Breast epithelium (tissue), 4 donors: ENCODE results near the gene POLR1E. TPM values are rescaled to one million over a fixed set of nuclear protein-coding genes. Genes with fewer than 3 reads are reported as not detected.
"Not testable (repeated sequence)": the region's sequence is repeated elsewhere in the genome, so short reads cannot be mapped to it uniquely, and the experiment has no call there.

Experiments
- DNase-seq, 2 donors: peaks; one replicate each; pipeline ENCODE4 v3.0.0-alpha.2; 2019; ENCODE audit warnings: low spot score in 2 of 2
- H3K27ac ChIP-seq, 2 donors: fragments of 200-600 bp; sonication (generic) in 1 of 2; one replicate each; pipeline ENCODE4 v1.5.1; 2016 to 2019; ENCODE audit warnings: mild to moderate bottlenecking in 1 of 2
- H3K27me3 ChIP-seq, 2 donors: fragments of 200-600 bp; sonication (generic) in 1 of 2; one replicate each; pipeline versions ENCODE4 v1.5.1 to v1.6.0; 2017 to 2019; ENCODE audit warnings: control low read depth in 1 of 2, mild to moderate bottlenecking in 1 of 2
- H3K36me3 ChIP-seq: fragments of 200-600 bp; one replicate; pipeline ENCODE4 v1.5.1; 2019
- H3K4me1 ChIP-seq, 2 donors: fragments of 200-600 bp; sonication (generic); one replicate each; pipeline ENCODE4 v1.5.1; 2016 to 2019; ENCODE audit warnings: control low read depth in 1 of 2
- H3K4me3 ChIP-seq, 3 donors: fragments of 200-600 bp; sonication (generic); 1 replicate in 2 of 3; 2 replicates in 1 of 3; pipeline ENCODE4 v1.5.1; 2016 to 2019; ENCODE audit warnings: mild to moderate bottlenecking in 3 of 3, moderate library complexity in 2 of 3
- H3K9me3 ChIP-seq, 2 donors: fragments of 200-600 bp; sonication (generic) in 1 of 2; one replicate each; pipeline ENCODE4 v1.5.1; 2016 to 2019; ENCODE audit warnings: control low read depth in 1 of 2
- POLR2A ChIP-seq: fragments of 450-650 bp; IDR thresholded peaks from one replicate; pipeline ENCODE4 v1.6.1; 2016; ENCODE audit warnings: antibody characterized with exemption, mild to moderate bottlenecking, moderate library complexity
- POLR2AphosphoS5 ChIP-seq, 3 donors: sonication (generic); formaldehyde crosslinking; IDR thresholded peaks; one replicate each; pipeline ENCODE4 v1.6.1; 2017; ENCODE audit warnings: antibody characterized with exemption in 3 of 3
- intact Hi-C: fragments of 100-400 bp; cut with DNase I; formaldehyde crosslinking; loops from one replicate; pipeline ENCODE4 v1.15.1; 2023; ENCODE audit warnings: low total_unique reads
- total RNA-seq, 3 donors: library from RNA; depleted of rRNA; stranded (reverse); fragments of >200 nt; gene quantifications; one replicate each; pipeline ENCODE4 v1.1.0, GENCODE V29; 2016
- TF ChIP-seq, protein P1 (sequence below), 3 donors: fragments of 450-650 bp; IDR thresholded peaks; one replicate each; pipeline ENCODE4 v1.5.1; 2016 to 2017; ENCODE audit warnings: antibody characterized with exemption in 3 of 3, mild to moderate bottlenecking in 3 of 3, moderate library complexity in 3 of 3

The POLR1E gene
- total RNA-seq, 3 donors from 2014 or later, result 28.8 to 33.9 (median 30.8) TPM

DNA sequence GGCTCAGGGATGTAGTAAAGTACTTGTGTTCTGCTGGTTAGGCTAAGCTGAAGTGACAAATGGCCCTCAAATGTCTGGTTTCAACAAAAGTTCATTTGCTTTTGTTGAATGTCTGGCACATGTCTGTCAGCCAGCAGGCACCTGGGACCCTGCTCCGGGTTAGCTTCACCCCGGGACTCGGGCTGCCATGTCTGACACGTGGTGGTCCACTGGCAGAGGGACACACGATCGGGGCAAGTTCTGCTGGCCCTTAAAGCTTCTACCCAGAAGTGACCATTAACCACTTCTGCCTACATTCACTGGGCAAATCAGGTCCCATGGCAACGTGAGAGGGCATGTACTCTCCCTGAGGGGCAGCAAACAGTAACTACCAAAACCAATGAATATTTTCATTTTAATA is 23.8 kb downstream of the POLR1E start:
- intact Hi-C loops, result no loop called here
- no peak for DNase-seq
- Histone ChIP-seq H3K27ac (no peak overlapping the region), H3K9me3 (no peaks in the 10 kb centered on the region), H3K27me3 (no peaks in the 10 kb centered on the region), H3K36me3 (no peaks in the 10 kb centered on the region), H3K4me3 (no peak overlapping the region), H3K4me1 (no peaks in the 10 kb centered on the region)
- TF ChIP-seq POLR2AphosphoS5 (IDR thresholded peaks at IDR 0.05) (no peak), POLR2A (no peak)

DNA sequence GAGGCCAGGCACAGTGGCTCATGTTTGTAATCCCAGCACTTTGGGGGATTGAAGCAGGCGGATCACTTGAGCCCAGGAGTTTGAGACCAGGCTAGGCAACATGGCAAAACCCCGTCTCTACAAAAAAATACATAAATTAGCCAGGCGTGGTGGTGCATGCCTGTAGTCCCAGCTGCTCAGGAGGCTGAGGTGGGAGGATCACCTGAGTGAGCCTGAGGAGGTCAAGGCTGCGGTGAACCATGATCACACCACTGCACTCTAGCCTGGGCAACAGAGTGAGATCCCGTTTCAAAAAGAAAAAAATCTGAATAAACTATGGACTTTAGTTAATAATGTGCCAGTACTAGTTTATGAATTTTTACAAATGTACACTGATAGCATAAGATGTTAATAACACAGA is 24.3 kb downstream of the POLR1E start:
- intact Hi-C loops, result loop anchor here (5.0 kb wide), 1 partner anchor 882 kb away; the partner anchor contains the start of gene ALDH1B1
- not testable (repeated sequence) for H3K27ac ChIP-seq, H3K36me3 ChIP-seq, H3K27me3 ChIP-seq, H3K4me3 ChIP-seq, H3K4me1 ChIP-seq, DNase-seq, H3K9me3 ChIP-seq

GRCh38 chr9:37511016-37512010 is 25.6 kb downstream of the POLR1E start:
- no peak overlapping the region for H3K27ac ChIP-seq
- H3K4me3 ChIP-seq, result no peak overlapping the region
- intact Hi-C loops, result loop anchor here (5.0 kb wide), 1 partner anchor 881 kb away; the partner anchor contains the start of gene ALDH1B1
- no peak for TF ChIP-seq POLR2AphosphoS5 (IDR thresholded peaks at IDR 0.05)
- no peak for TF ChIP-seq POLR2A
- TF ChIP-seq, protein P1, sequence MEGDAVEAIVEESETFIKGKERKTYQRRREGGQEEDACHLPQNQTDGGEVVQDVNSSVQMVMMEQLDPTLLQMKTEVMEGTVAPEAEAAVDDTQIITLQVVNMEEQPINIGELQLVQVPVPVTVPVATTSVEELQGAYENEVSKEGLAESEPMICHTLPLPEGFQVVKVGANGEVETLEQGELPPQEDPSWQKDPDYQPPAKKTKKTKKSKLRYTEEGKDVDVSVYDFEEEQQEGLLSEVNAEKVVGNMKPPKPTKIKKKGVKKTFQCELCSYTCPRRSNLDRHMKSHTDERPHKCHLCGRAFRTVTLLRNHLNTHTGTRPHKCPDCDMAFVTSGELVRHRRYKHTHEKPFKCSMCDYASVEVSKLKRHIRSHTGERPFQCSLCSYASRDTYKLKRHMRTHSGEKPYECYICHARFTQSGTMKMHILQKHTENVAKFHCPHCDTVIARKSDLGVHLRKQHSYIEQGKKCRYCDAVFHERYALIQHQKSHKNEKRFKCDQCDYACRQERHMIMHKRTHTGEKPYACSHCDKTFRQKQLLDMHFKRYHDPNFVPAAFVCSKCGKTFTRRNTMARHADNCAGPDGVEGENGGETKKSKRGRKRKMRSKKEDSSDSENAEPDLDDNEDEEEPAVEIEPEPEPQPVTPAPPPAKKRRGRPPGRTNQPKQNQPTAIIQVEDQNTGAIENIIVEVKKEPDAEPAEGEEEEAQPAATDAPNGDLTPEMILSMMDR (IDR thresholded peaks at IDR 0.05), result no peak
- H3K27me3 ChIP-seq, result no peaks in the 10 kb centered on the region
- no peak for DNase-seq
- H3K4me1 ChIP-seq, result no peaks in the 10 kb centered on the region
- no peaks in the 10 kb centered on the region for H3K9me3 ChIP-seq
- no peaks in the 10 kb centered on the region for H3K36me3 ChIP-seq

- Histone ChIP-seq H3K36me3 (no peaks in the 10 kb centered on the region), H3K4me1 (no peaks in the 10 kb centered on the region), H3K4me3 (no peak overlapping the region), H3K27me3 (no peaks in the 10 kb centered on the region), H3K27ac (no peak overlapping the region), H3K9me3 (no peaks in the 10 kb centered on the region)
- intact Hi-C loops, result loop anchor here (5.0 kb wide), 1 partner anchor 880 kb away; the partner anchor contains the start of gene ALDH1B1
- TF ChIP-seq POLR2A (no peak), POLR2AphosphoS5 (IDR thresholded peaks at IDR 0.05) (no peak)
- TF ChIP-seq, protein P1 (IDR thresholded peaks at IDR 0.05), result no peak
- no peak for DNase-seq
These were observed 26.7 kb downstream of the POLR1E start for GRCh38 chr9:37512437-37512836.

- intact Hi-C loops, result loop anchor here (5.0 kb wide), 1 partner anchor 878 kb away; the partner anchor contains the start of gene ALDH1B1
- not testable (repeated sequence) for DNase-seq, H3K27me3 ChIP-seq, H3K36me3 ChIP-seq, H3K4me1 ChIP-seq, H3K4me3 ChIP-seq, H3K27ac ChIP-seq, H3K9me3 ChIP-seq
These were observed 28.7 kb downstream of the POLR1E start for GRCh38 chr9:37514415-37514814.

GRCh38 chr9:37514999-37515398 is 29.3 kb downstream of the POLR1E start:
- no peak overlapping the region for H3K4me3 ChIP-seq
- no peaks in the 10 kb centered on the region for H3K9me3 ChIP-seq
- no peak for DNase-seq
- H3K4me1 ChIP-seq, result no peaks in the 10 kb centered on the region
- H3K27ac ChIP-seq, result no peak overlapping the region
- intact Hi-C loops, result loop anchor here (5.0 kb wide), 1 partner anchor 877 kb away; the partner anchor contains the start of gene ALDH1B1
- no peaks in the 10 kb centered on the region for H3K27me3 ChIP-seq
- H3K36me3 ChIP-seq, result no peaks in the 10 kb centered on the region
- TF ChIP-seq, protein P1 (IDR thresholded peaks at IDR 0.05), result no peak
- TF ChIP-seq POLR2A (no peak), POLR2AphosphoS5 (IDR thresholded peaks at IDR 0.05) (no peak)
